ENCODE results near the gene RSPO4.
"Not testable (repeated sequence)": the region's sequence is repeated elsewhere in the genome, so short reads cannot be mapped to it uniquely, and the experiment has no call there.

RSPO4 gene

GRCh38 chr20:1003920-1004697, 2.0 kb upstream of the RSPO4 start:
- no peak for DNase-seq

- no peak for DNase-seq
Measured at GRCh38 chr20:1002682-1003561, 811 bp upstream of the RSPO4 start.

GRCh38 chr20:1001116-1001515, 995 bp downstream of the RSPO4 start:
- no peak for DNase-seq

- DNase-seq: no peak
Measured at GRCh38 chr20:998231-998830, 3.8 kb downstream of the RSPO4 start.

GRCh38 chr20:997486-997885, 4.6 kb downstream of the RSPO4 start:
- no peak for DNase-seq

- DNase-seq: no peak
Measured at GRCh38 chr20:997016-997415, 5.1 kb downstream of the RSPO4 start.

- DNase-seq: no peak
Measured at GRCh38 chr20:995170-995569, 6.9 kb downstream of the RSPO4 start.

GRCh38 chr20:992801-993535, 9.1 kb downstream of the RSPO4 start:
- no peak for DNase-seq

- DNase-seq: no peak
Measured at GRCh38 chr20:991850-992249, 10.3 kb downstream of the RSPO4 start.

GRCh38 chr20:990293-990959, 11.7 kb downstream of the RSPO4 start:
- DNase-seq: no peak

- DNase-seq: no peak
Measured at GRCh38 chr20:988272-988671, 13.8 kb downstream of the RSPO4 start.

- DNase-seq: no peak
Measured at GRCh38 chr20:987677-988076, 14.4 kb downstream of the RSPO4 start.

GRCh38 chr20:986733-987355, 15.3 kb downstream of the RSPO4 start:
- DNase-seq: no peak

- DNase-seq: not testable (repeated sequence)
Measured at GRCh38 chr20:984994-985393, 17.1 kb downstream of the RSPO4 start.

- DNase-seq: no peak
Measured at GRCh38 chr20:982754-983153, 19.4 kb downstream of the RSPO4 start.

GRCh38 chr20:977021-977420, 25.1 kb downstream of the RSPO4 start:
- no peak for DNase-seq

GRCh38 chr20:976033-976432, 26.1 kb downstream of the RSPO4 start:
- no peak for DNase-seq

- DNase-seq: no peak
Measured at GRCh38 chr20:973785-974194, 28.3 kb downstream of the RSPO4 start.

- no peak for DNase-seq
Measured at GRCh38 chr20:972256-972655, 29.9 kb downstream of the RSPO4 start.

GRCh38 chr20:971346-971745, 30.8 kb downstream of the RSPO4 start:
- no peak for DNase-seq

GRCh38 chr20:969868-970267, 32.2 kb downstream of the RSPO4 start:
- no peak for DNase-seq
